Neutrophil (primary cell): ENCODE results near the gene MUC2.

ENCODE experiments used
- H3K27ac ChIP-seq: fragments of 200-600 bp; sonication (generic); 2 replicates; pipeline ENCODE4 v1.5.1; 2016; ENCODE audit warnings: mild to moderate bottlenecking, moderate library complexity
- H3K27me3 ChIP-seq: fragments of 200-600 bp; sonication (generic); 2 replicates; pipeline ENCODE4 v1.6.0; 2016; ENCODE audit warnings: mild to moderate bottlenecking
- H3K36me3 ChIP-seq: fragments of 200-600 bp; sonication (generic); 2 replicates; pipeline ENCODE4 v1.5.1; 2017
- H3K4me1 ChIP-seq, 2 experiments: fragments of 200-600 bp in 1 of 2; sonication (generic) in 1 of 2; 1 replicate in 1 of 2; 2 replicates in 1 of 2; pipeline versions ENCODE4 v1.5.1 to v1.6.1; 2013 to 2016; ENCODE audit warnings: low read depth in 1 of 2, low read length in 1 of 2, mild to moderate bottlenecking in 1 of 2, moderate library complexity in 1 of 2; ENCODE audit not compliant: control insufficient read depth in 1 of 2, insufficient read depth in 1 of 2
- H3K4me3 ChIP-seq, 2 experiments: fragments of 200-600 bp in 1 of 2; sonication (generic) in 1 of 2; 1 replicate in 1 of 2; 2 replicates in 1 of 2; pipeline ENCODE4 v1.5.1; 2013 to 2016; ENCODE audit warnings: low read depth in 1 of 2, low read length in 1 of 2, mild to moderate bottlenecking in 1 of 2, moderate library complexity in 1 of 2
- H3K9me3 ChIP-seq: fragments of 200-600 bp; sonication (generic); 2 replicates; pipeline ENCODE4 v1.5.1; 2016
- TF ChIP-seq, protein P1 (sequence below): fragments of 200-600 bp; sonication (generic); IDR thresholded peaks from 2 replicates; pipeline ENCODE4 v1.5.1; 2016; ENCODE audit warnings: antibody characterized with exemption

Gene MUC2

DNA sequence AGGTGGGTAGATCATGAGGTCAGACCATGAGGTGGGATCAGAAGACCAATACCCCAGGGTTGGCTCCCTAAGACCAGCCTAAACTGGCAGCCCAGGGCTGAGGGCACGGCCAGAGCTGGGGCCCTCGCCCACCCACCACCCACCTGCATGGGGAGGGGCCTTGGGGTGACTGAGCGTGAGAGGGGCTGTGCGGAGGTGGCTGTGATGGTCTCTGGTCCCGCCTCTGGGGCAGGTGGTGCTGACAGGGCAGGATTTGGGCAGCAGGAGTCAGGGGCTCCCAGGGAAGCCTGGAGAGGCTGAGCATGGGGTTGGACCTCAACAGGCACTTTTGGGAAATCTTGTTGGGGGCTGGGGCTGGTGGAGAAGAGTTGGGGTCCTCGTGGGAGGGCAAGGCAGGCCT, 43.3 kb downstream of the MUC2 start:
- TF ChIP-seq, protein P1, sequence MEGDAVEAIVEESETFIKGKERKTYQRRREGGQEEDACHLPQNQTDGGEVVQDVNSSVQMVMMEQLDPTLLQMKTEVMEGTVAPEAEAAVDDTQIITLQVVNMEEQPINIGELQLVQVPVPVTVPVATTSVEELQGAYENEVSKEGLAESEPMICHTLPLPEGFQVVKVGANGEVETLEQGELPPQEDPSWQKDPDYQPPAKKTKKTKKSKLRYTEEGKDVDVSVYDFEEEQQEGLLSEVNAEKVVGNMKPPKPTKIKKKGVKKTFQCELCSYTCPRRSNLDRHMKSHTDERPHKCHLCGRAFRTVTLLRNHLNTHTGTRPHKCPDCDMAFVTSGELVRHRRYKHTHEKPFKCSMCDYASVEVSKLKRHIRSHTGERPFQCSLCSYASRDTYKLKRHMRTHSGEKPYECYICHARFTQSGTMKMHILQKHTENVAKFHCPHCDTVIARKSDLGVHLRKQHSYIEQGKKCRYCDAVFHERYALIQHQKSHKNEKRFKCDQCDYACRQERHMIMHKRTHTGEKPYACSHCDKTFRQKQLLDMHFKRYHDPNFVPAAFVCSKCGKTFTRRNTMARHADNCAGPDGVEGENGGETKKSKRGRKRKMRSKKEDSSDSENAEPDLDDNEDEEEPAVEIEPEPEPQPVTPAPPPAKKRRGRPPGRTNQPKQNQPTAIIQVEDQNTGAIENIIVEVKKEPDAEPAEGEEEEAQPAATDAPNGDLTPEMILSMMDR, result no peak
- H3K27me3 ChIP-seq, result no peaks in the 10 kb centered on the region

DNA sequence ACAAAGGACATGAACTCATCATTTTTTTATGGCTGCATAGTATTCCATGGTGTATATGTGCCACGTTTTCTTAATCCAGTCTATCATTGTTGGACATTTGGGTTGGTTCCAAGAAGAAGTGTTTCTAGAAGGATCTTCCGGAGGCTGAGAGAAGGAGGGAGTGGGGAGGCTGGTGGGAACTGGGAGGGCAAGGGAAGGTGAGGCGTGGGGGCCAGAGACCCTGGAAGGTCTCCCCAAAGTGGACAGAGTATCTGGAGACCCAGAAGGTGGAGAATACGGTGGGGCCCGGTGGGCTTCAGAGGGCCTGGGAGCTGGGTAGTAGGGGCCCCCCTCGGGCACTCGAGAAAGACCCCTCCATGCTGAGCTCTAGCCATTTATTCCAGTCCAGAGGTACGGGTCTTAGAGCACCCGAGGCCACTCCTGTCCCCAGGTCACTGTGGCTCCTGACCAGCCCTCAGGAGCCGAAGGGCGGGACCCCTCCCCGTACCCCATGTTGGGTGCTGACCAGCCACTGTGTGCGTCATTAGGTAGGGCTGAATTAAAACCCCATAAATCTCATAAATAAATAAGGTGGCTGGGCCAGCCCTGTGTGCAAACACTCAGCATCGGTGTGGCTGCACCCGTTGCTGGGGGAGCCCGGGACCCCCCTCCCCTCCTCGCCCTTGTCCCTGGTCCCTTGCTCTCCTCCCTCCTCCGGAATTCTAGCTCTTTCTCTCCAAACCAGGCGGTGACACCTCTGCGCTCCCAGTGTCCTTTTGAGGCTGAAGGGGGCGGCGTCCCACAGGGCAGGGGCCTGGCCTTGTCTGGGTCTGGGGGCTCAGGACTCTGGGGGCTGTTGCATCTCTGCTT, 44.3 kb downstream of the MUC2 start:
- peaks cover 4% of the 10 kb centered on the region for H3K27me3 ChIP-seq
- TF ChIP-seq, protein P1, result no peak

More for the DNA sequence above, 43.3 kb downstream of the MUC2 start:
- Histone ChIP-seq H3K27ac (no peak overlapping the region), H3K9me3 (no peaks in the 10 kb centered on the region), H3K4me1 (no peaks in the 10 kb centered on the region), H3K4me3 (no peak overlapping the region), H3K36me3 (no peaks in the 10 kb centered on the region)

DNA sequence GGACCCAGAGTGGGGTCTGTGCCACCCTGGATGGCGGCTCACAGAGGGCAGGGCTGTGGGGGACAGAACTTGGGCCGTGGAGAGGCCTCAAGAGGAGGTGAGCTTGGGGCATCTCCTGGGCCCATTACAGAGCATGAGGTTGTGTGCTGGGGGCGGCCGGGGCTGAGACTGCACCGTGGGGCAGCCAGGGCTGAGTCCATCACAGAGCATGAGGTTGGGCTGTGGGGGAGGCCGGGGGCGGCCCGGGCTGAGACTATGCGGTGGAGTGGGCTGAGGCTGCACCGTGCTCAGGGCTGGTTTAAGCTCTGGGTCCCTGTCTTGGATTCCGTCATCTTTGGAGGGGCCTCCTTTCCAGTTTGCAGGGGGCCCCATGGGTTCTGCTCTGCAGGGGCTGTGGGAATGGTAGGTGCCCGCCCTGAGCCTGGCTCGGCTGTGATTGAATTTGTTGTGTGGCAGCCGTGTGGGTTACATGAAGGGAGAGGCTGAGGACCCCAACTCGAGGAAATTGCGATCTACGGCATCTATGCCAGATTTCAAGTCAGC, 45.0 kb downstream of the MUC2 start:
- Histone ChIP-seq H3K27ac (no peak overlapping the region), H3K27me3 (peaks cover 4% of the 10 kb centered on the region), H3K9me3 (no peaks in the 10 kb centered on the region), H3K36me3 (no peaks in the 10 kb centered on the region), H3K4me1 (no peaks in the 10 kb centered on the region), H3K4me3 (no peak overlapping the region)
- TF ChIP-seq, protein P1, result no peak

More for the DNA sequence above, 44.3 kb downstream of the MUC2 start:
- H3K36me3 ChIP-seq, result no peaks in the 10 kb centered on the region
- no peaks in the 10 kb centered on the region for H3K4me1 ChIP-seq
- no peak overlapping the region for H3K27ac ChIP-seq
- no peak overlapping the region for H3K4me3 ChIP-seq
- no peaks in the 10 kb centered on the region for H3K9me3 ChIP-seq

DNA sequence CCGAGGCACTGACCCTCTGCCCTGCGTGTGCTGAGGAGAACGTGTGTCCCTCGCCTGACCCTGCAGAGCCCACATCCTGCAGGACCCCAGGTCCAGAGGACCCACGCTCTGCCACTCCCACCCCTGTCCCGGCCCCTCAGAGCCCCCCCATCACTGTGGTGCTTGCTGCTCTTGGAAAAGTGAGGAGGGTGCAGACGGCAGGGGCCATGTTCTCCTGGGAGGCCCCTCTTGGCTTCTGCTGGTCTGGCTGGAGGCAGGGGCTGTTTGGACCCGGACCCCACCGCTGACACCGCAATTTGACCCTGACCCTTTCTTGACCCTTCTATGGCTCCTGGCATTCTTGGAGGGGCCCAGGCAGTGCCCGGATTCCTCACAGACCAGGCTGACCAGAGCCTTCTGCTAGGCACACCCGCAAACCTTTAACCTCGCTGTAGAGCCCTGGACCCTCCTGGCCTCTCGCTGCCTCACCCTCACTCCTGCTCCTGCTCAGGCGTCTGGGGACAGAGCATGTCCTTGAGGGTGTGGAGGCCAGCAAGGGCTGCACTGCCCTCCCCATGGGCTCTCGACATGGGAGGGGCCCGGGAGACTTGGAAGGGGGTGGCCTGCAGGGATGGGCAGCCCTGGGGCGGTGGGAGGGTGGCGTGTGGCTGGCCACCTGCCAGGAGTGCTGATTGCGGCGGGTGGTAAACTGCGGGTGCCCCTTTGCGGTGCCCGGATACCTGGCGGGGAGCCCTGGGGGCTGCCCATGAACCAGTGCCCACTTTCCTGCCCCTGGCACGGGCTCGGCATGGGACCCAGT, 46.1 kb downstream of the MUC2 start:
- H3K9me3 ChIP-seq, result no peaks in the 10 kb centered on the region
- H3K4me1 ChIP-seq, result no peaks in the 10 kb centered on the region
- peaks cover 4% of the 10 kb centered on the region for H3K27me3 ChIP-seq
- H3K4me3 ChIP-seq, result no peak overlapping the region
- TF ChIP-seq, protein P1, result no peak
- H3K27ac ChIP-seq, result no peak overlapping the region
- H3K36me3 ChIP-seq, result no peaks in the 10 kb centered on the region

DNA sequence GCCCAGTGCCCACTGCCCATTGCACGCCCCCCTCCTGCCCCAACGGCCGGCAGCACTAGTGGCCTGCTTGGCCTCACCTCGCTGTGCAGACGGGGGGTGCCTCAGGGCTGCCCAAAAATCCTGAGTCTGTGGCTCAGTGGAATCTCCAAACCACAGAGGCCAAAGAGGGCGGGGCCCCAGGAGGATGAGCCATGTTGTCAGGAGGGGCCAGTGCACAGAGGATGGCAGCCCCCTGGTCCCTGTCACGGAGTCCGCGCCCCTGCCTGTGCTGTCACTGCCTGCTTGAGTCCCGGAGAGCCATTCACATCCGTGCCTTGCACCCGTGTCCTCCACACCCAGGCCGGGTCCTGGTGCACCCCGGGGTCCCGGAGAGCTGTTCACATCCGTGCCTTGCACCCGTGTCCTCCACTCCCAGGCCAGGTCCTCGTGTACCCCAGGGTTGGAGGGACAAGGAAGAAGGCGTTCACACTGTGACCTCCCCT, 46.7 kb downstream of the MUC2 start:
- H3K36me3 ChIP-seq, result no peaks in the 10 kb centered on the region
- no peak overlapping the region for H3K4me3 ChIP-seq
- no peaks in the 10 kb centered on the region for H3K4me1 ChIP-seq
- no peaks in the 10 kb centered on the region for H3K9me3 ChIP-seq
- TF ChIP-seq, protein P1, result no peak
- H3K27me3 ChIP-seq, result peaks cover 4% of the 10 kb centered on the region
- no peak overlapping the region for H3K27ac ChIP-seq
